ENCODE data around the gene TNPO1.

DNA sequence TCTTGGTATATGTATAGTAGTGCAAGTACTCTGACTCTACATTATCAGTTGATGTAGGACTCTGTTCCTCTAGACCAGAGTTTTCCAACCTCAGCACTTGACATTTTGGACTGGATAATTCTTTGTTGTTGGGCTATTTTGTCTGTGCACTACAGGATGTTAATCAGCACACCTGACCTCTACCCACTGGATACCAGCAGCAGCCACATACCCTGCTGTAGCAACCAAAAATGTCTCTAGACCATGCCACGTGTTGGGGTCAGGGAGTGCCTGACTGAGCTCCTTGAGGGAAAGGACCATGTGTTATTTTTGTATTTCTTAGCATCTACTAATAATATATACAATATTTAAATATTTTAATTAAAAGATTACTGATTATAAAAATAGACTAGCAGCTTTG is 42.7 kb downstream of the TNPO1 start:
- no peak for TF ChIP-seq ZNF441 (CRISPR knock-in tag; IDR thresholded peaks at IDR 0.05; ENCODE audit: borderline replicate concordance)
- no peak for TF ChIP-seq NR3C1 (CRISPR knock-in tag; IDR thresholded peaks at IDR 0.05)
- no peak for TF ChIP-seq POLR2A (IDR thresholded peaks at IDR 0.05; ENCODE audit: insufficient read depth in 1 of 2, low read depth in 2 of 2, low read length in 2 of 2)
- TF ChIP-seq, protein P1, sequence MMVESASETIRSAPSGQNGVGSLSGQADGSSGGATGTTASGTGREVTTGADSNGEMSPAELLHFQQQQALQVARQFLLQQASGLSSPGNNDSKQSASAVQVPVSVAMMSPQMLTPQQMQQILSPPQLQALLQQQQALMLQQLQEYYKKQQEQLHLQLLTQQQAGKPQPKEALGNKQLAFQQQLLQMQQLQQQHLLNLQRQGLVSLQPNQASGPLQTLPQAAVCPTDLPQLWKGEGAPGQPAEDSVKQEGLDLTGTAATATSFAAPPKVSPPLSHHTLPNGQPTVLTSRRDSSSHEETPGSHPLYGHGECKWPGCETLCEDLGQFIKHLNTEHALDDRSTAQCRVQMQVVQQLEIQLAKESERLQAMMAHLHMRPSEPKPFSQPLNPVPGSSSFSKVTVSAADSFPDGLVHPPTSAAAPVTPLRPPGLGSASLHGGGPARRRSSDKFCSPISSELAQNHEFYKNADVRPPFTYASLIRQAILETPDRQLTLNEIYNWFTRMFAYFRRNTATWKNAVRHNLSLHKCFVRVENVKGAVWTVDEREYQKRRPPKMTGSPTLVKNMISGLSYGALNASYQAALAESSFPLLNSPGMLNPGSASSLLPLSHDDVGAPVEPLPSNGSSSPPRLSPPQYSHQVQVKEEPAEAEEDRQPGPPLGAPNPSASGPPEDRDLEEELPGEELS (CRISPR knock-in tag; IDR thresholded peaks at IDR 0.05): no peak
- no peak for TF ChIP-seq ZNF414 (CRISPR knock-in tag; IDR thresholded peaks at IDR 0.05)
- TF ChIP-seq, protein P2, sequence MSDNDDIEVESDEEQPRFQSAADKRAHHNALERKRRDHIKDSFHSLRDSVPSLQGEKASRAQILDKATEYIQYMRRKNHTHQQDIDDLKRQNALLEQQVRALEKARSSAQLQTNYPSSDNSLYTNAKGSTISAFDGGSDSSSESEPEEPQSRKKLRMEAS (IDR thresholded peaks at IDR 0.05): no peak
- TF ChIP-seq ZNF3 (CRISPR knock-in tag; IDR thresholded peaks at IDR 0.05): no peak
- no peak for TF ChIP-seq ZNF839 (CRISPR knock-in tag; IDR thresholded peaks at IDR 0.05; ENCODE audit: borderline replicate concordance)
- TF ChIP-seq ZNF280D (CRISPR knock-in tag; IDR thresholded peaks at IDR 0.05): no peak
- no peak for TF ChIP-seq MAFK (conservative IDR thresholded peaks at IDR 0.05 in 1 of 2, IDR thresholded peaks at IDR 0.05 in 1 of 2; ENCODE audit: low read length in 2 of 2)
- TF ChIP-seq, protein P3, sequence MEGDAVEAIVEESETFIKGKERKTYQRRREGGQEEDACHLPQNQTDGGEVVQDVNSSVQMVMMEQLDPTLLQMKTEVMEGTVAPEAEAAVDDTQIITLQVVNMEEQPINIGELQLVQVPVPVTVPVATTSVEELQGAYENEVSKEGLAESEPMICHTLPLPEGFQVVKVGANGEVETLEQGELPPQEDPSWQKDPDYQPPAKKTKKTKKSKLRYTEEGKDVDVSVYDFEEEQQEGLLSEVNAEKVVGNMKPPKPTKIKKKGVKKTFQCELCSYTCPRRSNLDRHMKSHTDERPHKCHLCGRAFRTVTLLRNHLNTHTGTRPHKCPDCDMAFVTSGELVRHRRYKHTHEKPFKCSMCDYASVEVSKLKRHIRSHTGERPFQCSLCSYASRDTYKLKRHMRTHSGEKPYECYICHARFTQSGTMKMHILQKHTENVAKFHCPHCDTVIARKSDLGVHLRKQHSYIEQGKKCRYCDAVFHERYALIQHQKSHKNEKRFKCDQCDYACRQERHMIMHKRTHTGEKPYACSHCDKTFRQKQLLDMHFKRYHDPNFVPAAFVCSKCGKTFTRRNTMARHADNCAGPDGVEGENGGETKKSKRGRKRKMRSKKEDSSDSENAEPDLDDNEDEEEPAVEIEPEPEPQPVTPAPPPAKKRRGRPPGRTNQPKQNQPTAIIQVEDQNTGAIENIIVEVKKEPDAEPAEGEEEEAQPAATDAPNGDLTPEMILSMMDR (CRISPR knock-in tag; IDR thresholded peaks at IDR 0.05): no peak
- TF ChIP-seq, protein P4, sequence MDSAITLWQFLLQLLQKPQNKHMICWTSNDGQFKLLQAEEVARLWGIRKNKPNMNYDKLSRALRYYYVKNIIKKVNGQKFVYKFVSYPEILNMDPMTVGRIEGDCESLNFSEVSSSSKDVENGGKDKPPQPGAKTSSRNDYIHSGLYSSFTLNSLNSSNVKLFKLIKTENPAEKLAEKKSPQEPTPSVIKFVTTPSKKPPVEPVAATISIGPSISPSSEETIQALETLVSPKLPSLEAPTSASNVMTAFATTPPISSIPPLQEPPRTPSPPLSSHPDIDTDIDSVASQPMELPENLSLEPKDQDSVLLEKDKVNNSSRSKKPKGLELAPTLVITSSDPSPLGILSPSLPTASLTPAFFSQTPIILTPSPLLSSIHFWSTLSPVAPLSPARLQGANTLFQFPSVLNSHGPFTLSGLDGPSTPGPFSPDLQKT (CRISPR knock-in tag; IDR thresholded peaks at IDR 0.05; ENCODE audit: borderline replicate concordance): no peak
- no peak for TF ChIP-seq MBNL3 (CRISPR knock-in tag; conservative IDR thresholded peaks at IDR 0.05)
